ENCODE data around the gene RPS6KA3.
"Not testable (repeated sequence)": the region's sequence is repeated elsewhere in the genome, so short reads cannot be mapped to it uniquely, and the experiment has no call there.

The RPS6KA3 gene

DNA sequence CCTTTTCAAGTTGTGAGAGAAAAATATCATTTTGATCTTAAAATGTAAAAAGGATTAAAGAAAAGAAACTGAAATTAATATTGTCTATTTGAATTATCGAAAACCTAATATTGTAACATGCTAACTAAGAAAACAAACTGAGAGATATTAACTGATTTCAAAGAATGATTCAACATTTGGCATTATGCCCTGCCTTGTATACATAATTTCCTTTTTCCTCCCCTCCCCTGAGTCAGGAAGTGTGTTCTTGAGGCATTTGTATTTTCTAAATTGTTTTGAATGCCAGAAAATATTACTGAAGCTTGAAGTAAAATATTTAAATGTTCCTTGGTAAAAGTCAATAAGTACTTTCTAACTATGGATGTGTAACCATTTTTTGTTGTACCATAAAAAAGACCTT lies 49.4 kb downstream of the RPS6KA3 start:
- DNase-seq = no peak

- DNase-seq = no peak
Observed at GRCh38 chrX:20215565-20215964, 51.1 kb downstream of the RPS6KA3 start.

DNA sequence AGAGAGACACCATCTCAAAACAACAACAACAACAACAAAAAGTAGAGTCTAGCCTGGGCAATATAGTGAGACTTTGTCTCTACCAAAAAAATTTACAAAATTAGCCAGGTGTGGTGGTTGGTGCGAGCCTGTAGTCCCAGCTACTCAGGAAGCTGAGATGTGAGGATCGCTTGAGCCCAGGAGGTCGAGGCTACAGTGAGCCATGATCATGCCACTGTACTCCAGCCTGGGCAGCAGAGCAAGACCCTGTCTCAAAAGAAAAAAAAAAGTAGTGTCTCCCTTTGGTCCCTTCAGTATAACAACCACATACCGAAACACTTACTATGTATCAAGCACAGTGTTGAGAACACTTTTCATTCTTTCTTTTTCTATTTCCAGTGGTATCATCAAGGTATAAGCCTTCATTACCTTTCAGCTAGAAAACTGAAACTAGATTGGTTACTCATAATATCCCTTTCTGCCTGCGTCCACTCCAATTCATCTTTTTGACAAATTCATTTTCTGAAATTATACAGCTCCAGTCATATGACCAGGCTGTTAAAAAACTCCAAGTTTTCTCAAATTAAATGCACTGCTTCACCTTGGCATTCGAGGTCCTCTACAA lies 54.1 kb downstream of the RPS6KA3 start:
- DNase-seq = no peak

DNA sequence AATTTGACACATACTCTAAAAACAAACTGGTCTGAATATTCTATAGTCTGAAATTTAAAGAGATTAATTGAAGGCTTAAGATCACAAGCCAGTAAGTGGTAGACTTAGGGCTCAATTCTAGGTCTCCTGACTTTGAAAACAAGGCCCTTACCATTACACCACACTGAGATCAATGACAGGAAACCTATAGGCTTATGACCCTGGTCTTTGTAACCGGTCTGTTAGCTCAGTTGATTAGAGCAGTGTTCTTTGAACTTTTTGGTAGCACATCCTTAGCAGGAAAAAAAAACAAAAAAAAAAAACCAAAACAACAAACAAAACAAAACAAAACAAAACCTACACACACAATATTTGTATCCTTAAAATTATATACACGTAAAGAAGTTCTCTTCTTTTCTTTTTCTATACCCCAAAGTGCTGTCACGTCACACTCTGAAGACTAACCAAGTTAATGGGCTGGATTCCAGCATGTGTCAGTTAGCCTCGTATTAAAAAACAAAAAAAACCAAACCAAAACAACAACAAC lies 55.4 kb downstream of the RPS6KA3 start:
- no peak for DNase-seq

DNA sequence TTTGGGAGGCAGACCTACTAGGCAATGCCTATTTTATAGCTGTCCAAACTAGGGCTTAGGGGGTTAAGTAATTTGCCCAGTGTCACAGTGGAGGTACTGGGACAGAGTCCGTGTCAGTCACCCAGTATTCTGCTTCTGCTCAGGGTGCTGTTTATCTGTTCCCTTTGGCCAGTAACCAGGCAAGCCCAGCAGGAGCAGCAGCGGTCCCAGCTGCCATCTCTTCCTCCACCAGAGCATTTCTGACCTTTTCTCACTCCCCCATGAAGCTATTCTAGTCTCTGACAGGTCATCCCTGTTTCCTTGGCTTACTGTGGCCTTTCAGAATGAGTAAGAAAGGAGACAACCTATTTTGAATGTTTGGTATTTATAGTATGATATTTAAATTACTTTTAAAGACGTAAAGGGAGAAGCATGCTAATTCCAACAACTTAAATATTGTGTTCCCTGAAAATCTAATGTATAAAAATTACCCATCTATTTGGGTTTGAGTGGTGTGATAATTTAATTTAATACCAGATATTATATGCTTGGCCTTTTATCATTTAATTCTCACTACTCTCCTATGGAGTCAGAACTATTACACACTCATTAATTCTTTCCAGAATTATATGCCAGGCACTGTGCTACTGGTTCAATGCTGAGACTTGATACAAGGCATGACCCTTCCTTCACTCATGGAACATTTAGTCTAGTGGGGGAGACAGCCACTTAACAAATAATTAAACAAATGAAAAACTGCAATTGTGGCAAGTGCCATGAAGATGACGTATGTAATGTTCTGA lies 60.6 kb downstream of the RPS6KA3 start:
- no peak for DNase-seq

DNA sequence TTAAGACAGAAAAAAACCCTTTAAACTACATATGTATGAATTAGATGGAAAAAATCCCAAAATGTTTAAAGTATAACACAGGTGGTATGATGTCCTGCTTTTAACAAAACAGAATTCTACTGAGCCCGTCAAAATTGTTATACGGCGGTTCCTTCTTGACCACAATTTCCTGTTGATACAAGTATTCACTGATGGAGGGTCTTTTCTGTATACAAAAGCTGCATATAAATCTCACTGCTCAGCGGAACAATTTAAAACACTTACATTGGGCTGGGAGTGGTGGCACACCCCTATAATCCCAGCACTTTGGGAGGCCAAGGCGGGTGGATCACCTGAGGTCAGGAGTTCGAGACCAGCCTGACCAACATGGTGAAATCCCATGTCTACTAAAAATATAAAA lies 62.4 kb downstream of the RPS6KA3 start:
- no peak for DNase-seq

- DNase-seq = no peak
Observed at GRCh38 chrX:20197641-20198210, 69.0 kb downstream of the RPS6KA3 start.

DNA sequence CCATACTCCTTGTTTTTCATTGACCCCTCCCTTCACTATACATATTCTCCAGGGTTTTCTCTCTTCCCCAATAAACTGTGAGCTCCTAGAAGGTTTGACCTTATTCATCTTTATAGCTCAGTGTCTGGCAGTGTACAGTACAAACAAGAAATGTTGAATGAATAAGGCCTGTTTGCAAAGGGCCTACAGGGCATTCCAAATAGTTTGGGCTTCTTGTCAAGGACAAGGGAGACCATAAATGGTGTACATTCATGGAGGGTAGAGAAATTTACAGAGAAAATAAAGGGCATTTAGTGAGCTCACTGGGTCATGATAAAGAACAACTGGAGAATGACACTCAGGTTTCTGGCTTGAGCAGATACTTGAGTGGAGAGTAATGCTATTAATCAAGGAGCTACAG lies 77.5 kb downstream of the RPS6KA3 start:
- DNase-seq = no peak

DNA sequence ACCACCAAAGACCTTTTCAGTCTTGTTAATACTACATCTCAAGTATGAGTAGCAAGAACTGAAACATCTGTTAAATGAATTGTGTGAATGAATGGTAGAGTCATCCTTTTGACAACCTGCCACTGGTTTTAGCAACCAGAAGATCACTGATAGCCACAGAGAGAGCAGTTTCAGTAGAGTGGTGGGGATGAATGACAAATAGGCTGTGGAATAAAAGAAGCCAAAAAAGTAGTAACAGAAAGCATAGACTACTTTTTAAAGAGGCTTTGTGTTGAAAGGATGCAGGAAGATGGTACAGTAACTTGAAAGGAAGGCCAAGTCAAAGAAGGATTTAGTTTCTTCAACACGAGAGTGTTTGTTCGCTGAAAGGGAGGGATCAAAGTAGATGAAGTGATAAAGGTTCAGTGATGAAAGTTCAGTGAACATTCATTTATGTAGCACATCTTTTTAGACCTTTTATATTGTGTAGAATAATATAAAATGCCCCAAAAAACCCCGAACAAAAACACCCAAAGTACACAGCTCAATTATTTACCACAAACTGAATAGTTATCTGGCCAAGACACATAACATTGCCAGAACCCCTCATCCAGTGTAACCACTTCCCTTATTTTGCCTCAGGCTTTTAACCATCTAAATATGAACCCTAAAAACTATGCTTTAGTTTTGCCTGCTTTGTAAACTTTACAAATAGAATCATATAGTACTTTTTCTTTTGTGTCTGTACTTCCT lies 84.9 kb downstream of the RPS6KA3 start:
- DNase-seq = no peak

GRCh38 chrX:20177093-20177492 lies 89.6 kb downstream of the RPS6KA3 start:
- no peak for DNase-seq

DNA sequence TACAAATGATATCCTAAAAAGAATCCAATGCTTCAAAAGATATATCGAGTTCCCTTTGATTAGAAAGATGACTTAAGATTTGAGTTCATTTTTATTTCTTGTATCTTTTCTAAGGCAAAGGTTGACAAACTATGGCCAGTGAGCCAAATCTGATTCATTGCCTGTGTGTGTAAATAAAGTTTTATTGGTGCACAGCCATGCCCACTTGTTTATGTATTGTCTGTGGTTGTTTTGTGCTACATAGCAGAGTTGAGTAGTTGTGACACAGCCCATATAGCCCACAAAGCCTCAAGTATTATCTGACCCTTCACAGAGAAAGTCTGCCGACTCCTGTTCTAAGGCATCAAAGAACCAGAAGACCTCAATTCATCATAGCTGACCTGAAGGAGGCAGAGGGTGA lies 92.9 kb downstream of the RPS6KA3 start:
- DNase-seq = no peak

DNA sequence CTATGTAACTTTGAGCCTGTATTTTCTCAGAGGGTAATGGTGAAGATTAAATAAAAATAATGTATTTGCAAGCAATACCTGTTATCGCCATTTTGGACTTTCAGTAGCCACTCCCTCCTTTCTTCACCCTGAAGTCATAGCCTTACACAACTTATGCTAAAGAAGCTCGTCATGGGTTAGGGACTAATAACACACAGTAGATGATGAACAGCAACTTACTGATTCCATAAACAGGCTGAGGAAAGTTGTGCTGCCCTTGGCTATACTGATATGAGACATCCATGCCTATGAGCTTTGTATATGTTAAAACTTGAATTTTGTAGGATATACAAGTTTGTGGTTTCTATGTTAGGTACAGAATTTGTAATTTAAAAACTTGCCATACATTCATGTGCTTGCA lies 93.4 kb downstream of the RPS6KA3 start:
- no peak for DNase-seq

DNA sequence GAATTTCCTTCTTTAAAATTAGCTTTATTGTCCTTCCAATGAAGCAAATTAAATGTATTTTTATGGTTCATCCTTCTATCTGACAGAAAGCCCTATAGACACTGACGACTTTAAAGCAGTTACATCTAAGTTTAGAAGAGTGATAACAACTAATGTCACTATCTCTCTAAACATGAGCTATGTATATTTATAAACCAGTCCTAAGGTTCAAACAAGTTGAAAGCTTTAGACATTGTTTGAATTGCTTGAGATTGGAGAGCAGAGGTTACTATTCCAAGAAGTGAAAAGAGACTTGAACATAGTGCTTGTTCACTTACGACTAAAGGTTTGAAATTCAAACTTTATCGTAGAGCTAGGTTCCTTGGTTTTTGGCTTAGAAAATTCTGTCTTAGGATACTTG lies 94.8 kb downstream of the RPS6KA3 start:
- no peak for DNase-seq

- DNase-seq = not testable (repeated sequence)
Observed at GRCh38 chrX:20162516-20162915, 104.2 kb downstream of the RPS6KA3 start.

- no peak for DNase-seq
Observed at GRCh38 chrX:20159797-20160385, 106.8 kb downstream of the RPS6KA3 start.

DNA sequence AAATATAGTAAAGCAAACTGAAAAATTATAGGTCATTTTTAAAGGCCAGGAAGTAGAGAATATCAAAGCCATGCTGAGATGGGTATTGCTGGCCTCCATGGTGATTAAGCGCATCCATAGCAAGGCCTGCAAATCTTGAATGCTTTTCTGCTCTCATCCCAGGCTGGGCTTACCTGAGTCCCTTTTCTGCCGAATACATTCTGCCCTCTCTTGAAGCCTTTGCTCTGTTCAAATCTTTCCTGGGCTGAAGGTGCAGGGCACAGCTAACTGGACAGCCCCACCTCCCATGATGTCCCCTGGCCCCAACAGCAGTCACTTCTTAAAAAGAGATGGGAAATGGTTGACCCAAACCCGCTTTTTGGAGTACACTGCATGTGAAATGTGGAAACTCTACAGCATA lies 115.0 kb downstream of the RPS6KA3 start:
- no peak for DNase-seq

DNA sequence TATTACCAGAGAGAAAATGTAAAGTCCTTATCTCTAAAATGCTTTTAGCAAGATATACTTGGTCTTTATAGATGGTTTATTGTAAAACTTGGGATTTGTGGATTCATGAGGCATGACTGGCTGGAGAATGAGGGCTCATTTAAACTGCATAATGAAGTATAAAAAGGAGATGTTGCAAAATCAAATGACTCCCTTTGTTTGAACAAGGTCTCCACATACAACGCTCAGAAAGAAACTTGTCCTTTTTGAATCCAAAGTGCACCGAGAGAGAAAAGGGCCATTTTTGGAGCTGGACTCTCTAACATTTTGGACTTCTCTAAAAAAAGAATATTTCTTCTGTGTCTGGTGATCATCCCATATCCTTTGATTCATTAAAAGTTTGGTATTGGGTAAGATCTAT lies 117.4 kb downstream of the RPS6KA3 start:
- no peak for DNase-seq

GRCh38 chrX:20147561-20147960 lies 119.1 kb downstream of the RPS6KA3 start:
- DNase-seq = no peak

DNA sequence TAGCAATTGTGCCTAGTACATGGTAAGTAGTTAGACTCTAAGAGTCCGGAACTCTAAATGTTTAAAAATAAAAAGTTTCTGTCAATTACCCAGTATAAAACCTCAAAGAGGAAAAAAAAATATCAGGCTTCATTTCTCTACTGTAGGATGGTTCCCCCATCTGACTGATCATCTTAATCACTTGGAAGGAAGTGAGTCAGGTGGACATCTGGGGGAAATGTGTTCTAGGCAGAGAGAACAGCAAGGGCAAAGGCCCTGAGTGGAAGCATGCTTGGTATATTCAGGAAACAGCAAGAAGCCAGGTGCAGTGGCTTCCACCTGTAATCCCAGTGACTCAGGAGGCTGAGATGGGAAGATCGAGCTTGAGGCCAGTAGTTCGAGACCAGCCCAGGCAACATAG lies 122.2 kb downstream of the RPS6KA3 start:
- no peak for DNase-seq

GRCh38 chrX:20143561-20143960 lies 123.1 kb downstream of the RPS6KA3 start:
- no peak for DNase-seq

DNA sequence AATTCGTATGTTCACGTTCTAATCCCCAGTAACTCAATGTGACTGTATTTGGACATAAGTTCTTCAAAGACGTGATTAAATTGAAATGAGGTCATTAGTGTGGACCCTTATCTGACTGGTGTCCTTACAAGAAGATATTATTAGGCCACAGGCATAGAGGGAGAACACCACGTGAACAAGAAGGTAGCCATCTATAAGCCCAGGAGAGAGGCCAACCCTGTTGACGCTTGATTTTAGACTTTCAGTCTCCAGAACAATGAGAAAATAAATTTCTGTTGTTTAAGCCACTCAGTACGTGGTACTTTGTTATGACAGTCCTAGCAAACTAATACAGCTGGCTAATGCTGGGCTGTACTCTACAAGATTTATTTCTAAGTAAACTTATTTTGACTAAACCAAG lies 123.6 kb downstream of the RPS6KA3 start:
- no peak for DNase-seq

DNA sequence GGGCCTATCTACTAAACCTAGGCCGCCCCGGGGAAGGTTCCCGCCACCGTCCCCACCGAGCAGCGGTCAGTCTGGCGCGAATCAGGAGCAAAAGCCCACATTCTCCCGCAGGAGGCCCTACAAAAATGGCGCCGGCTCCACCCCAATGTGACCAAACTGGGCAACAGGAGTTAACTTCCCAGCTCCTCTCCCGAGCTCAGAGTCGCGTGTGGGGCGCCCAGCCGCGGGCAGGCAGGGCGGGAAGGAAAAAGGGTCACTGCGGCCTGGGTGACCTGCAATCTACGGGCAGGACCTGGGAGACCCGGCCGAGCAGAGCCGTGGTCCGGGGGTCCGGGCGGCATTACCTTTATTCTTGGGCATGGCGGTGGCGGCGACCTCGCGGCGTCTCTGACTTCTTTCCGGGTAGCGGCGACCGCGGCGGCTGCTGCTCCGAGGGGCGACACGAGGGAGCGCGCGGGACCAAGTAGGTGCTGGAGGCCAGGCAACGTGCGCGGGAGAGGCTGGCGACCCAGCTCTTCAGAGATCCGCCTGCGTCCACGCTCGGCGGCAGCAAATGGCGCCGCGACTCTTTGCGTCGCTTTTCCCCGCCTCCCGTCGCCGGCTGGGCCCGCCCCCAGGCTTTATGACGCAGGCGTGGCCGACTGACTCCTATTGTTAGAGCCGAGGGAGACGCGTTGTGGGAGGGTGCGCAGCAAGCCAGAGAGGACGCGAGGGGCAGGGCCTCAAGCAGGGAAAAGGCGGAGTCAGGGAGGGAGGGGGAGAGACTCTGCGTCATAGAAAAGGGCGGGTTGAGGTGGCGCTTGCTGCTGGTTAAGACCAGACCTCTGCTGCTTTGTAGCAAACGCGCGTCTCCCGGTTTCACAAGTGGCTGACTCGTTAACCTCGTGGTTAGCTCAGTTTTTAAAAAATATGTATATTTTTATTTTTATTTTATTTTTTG lies 125.2 kb downstream of the RPS6KA3 start, which contains the start of gene EIF1AX:
TSS of gene EIF1AX (minus strand) at position 558 of the 940 bp plus-strand sequence. CDS start at position 360, 198 bp downstream.
- DNase-seq = peak; percentile 86 to 96
